Mammary epithelial cell (primary cell): Measurements from ENCODE around the gene ZNF747.

Experiments
- EZH2 ChIP-seq: IDR thresholded peaks from 2 replicates; pipeline ENCODE4 v1.6.1; 2012; ENCODE audit warnings: low read length, inconsistent platforms, borderline replicate concordance
- TF ChIP-seq, protein P1 (sequence below), 2 donors: IDR thresholded peaks in 1 of 2; conservative IDR thresholded peaks in 1 of 2; 2 replicates each; pipeline ENCODE4 v1.5.1; 2011 to 2012; ENCODE audit warnings: inconsistent platforms in 2 of 2, low read length in 2 of 2, mild to moderate bottlenecking in 2 of 2, control low read depth in 1 of 2, low read depth in 1 of 2; ENCODE audit not compliant: insufficient read depth in 1 of 2; ENCODE audit errors: extremely low read depth in 1 of 2

DNA sequence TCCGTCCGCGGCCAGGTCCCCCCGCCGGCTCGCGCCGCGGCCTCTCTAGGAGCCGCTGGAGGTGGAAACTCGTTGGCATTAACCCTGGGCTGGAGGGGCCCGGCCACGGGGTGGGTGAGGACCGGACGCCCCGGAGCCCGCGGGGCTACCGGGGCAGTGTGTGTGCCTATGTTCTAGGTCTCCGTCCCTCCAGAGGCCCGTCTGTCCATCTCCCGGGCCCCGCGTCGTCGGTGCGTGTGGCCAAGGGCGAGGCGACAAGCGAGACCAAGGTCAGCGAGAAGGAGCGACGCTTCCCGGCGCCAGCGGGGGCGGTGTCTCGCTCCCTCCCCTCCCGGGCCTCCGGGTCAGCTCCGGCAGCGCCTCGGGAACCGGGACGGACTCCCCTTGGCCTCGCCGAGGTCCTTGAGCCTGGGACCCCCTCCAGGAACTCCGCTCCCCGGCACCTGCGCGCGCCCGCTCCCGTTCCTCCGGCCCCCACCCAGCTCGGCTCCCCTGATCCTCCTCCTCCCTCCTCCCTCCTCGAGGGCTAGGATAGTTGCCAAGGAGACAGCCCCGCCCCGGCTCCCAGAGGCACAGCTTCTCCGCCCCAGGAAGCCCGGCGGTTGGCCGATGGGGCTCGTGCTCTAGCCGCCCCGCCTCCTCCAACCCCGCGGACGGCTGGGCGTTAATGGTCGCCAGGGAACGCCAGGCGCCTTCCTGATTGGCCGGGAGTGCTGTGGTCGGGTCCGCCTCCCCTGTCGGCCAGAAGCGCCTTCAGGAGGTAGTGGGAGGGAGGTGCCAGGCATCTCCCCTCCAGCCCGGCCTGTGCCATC, 7.6 kb downstream of the ZNF747 start:
- TF ChIP-seq, protein P1, sequence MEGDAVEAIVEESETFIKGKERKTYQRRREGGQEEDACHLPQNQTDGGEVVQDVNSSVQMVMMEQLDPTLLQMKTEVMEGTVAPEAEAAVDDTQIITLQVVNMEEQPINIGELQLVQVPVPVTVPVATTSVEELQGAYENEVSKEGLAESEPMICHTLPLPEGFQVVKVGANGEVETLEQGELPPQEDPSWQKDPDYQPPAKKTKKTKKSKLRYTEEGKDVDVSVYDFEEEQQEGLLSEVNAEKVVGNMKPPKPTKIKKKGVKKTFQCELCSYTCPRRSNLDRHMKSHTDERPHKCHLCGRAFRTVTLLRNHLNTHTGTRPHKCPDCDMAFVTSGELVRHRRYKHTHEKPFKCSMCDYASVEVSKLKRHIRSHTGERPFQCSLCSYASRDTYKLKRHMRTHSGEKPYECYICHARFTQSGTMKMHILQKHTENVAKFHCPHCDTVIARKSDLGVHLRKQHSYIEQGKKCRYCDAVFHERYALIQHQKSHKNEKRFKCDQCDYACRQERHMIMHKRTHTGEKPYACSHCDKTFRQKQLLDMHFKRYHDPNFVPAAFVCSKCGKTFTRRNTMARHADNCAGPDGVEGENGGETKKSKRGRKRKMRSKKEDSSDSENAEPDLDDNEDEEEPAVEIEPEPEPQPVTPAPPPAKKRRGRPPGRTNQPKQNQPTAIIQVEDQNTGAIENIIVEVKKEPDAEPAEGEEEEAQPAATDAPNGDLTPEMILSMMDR (conservative IDR thresholded peaks at IDR 0.05 in 1 of 2, IDR thresholded peaks at IDR 0.05 in 1 of 2; ENCODE audit: extremely low read depth in 1 of 2, insufficient read depth in 1 of 2, low read depth in 1 of 2, low read length in 2 of 2), result peak in 1 of 2 donors; percentile 42
- TF ChIP-seq EZH2, result no peak
